Activated CD4-positive, alpha-beta T cell treated with anti-CD3 and anti-CD28 coated beads, Interleukin-2, Interleukin-6, amounts not matched to agents 100 ng/mL and 50 ng/mL, durations not matched to agents 16 hours and 8 hours (primary cell): ENCODE measurements around the gene SIPA1.
A peak's percentile ranks its signal among the peaks of the same experiment; 100 is the strongest.
"Not testable (repeated sequence)": the region's sequence is repeated elsewhere in the genome, so short reads cannot be mapped to it uniquely, and the experiment has no call there.

Experiments used
- DNase-seq: peaks from one replicate; pipeline ENCODE4 v3.0.0-alpha.2; 2020

The SIPA1 gene

DNA sequence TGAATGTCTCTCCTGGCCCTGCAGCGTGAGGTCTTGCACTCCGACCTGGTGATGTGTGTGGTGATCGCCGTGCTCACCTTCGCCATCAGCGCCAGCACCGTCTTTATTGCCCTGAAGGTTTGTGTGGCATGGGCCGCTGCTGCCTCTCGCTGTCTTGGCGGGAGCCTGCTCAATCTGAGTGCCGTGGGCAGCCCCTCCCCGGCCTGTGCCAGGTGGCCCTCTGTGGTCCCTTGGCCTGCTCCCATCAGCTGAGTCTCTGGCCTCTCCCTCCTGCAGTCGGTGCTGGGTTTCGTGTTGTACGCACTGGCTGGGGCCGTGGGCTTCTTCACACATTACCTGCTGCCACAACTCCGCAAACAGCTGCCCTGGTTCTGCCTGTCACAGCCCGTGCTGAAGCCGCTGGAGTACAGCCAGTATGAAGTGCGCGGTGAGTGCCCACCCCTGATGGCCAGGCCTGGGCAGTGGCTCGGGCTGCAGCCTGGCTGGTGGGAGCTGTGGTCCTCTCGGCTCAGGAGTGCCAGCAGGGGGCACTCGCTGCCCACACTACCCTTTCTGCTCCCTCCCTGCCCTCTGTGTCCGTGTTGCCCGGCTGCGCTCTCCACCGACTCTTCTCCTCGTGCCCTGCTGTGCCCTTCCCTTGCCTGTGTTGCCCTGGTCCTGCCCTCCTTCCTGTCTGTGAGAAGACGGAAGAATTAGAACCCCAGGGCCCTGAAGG is 12.1 kb upstream of the SIPA1 start:
- peak; percentile 46 for DNase-seq

- DNase-seq, result no peak
Observed at GRCh38 chr11:65627202-65627601, 10.7 kb upstream of the SIPA1 start.

- no peak for DNase-seq
Observed at GRCh38 chr11:65629579-65629978, 8.3 kb upstream of the SIPA1 start.

GRCh38 chr11:65630215-65630614 is 7.7 kb upstream of the SIPA1 start:
- DNase-seq, result no peak

DNA sequence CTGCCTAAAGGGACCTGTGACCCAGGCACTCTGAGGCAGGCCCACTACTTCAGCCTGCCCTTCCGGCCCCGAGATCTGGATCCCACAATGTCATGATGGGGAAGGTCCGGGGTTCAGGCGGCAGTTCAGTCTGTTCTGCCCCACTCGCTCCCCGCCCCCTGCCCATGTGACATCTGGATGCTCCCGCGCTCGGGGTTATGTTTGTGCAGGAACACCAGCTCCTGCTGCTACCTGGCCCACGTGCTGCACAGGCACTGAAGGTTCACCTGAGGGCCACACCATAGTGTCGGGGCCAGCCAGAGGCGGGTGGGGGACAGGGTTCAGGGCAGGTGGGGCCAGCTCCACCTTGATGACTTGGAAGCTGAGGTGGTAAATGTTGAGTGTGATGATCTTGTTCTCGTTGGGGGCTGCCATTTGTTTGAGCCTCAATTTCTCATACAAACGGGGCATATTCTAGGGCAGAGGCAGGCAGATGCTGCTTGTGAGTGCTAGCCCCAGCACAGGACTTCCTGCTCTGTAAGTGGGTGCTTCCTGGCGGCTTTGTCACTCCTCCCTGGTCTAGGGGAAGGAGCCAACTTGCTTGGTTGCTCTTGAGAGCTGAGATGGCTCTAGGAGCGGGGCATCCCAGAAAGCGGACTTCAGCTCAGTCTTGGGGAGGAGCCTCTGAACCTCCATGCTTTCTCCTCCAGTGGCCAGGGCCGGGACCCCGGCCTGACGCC is 4.4 kb upstream of the SIPA1 start:
- DNase-seq, result no peak

GRCh38 chr11:65634109-65634436 is 3.8 kb upstream of the SIPA1 start:
- DNase-seq, result no peak

- DNase-seq, result no peak
Observed at GRCh38 chr11:65634440-65634839, 3.5 kb upstream of the SIPA1 start.

DNA sequence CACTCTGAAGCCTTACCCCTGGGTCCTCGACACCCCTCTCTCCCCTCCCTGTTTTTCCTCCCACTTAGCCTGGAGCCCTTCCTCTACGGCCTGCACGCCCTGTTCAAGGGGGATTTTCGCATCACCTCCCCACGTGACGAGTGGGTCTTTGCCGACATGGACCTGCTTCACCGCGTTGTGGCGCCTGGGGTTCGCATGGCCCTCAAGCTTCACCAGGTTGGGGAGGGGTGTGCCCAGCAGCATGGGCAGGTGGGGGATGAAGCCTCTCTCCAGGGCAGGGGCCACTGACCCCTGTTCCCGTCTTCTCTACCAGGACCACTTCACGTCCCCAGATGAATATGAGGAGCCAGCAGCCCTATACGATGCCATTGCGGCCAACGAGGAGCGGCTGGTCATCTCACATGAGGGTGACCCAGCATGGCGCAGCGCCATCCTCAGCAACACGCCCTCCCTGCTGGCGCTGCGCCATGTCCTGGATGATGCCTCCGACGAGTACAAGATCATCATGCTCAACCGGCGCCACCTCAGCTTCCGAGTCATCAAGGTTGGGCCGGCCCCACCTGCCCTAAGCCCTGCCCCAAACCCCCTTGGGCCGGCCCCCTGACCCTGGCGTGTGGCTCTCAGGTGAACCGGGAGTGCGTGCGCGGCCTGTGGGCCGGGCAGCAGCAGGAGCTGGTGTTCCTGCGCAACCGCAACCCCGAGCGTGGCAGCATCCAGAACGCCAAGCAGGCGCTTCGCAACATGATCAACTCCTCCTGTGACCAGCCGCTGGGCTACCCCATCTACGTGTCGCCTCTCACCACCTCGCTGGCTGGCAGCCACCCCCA is 2.8 kb upstream of the SIPA1 start:
- DNase-seq, result no peak

DNA sequence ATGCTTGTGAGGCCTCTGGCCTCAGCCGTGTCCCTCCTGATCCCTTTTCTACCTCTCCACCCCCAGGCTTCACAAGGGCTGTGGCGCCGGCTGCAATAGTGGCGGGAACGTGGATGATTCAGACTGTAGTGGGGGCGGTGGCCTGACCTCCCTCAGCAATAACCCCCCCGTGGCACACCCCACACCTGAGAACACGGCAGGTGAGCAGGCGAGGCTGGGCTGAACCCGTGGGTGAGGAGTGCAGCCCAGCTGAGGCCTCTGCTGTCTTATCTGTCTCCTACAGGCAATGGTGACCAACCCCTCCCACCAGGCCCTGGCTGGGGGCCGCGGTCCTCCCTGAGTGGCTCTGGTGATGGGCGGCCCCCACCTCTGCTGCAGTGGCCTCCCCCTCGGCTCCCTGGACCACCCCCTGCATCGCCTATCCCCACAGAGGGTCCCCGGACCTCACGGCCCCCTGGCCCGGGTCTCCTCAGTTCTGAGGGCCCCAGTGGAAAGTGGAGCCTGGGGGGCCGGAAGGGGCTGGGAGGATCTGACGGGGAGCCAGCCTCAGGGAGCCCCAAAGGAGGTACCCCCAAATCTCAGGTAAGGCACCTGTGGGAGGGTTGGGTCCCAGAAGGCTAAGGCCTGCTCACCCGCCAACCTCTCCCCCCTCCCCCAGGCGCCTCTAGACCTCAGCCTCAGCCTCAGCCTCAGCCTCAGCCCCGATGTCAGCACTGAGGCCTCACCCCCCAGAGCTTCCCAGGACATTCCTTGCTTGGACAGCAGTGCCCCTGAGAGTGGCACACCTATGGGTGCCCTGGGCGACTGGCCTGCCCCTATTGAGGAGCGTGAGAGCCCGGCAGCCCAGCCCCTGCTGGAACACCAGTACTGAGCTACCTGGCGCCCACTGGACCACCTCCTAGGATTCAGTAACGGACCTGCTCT is 1.5 kb upstream of the SIPA1 start:
- DNase-seq, result no peak

DNA sequence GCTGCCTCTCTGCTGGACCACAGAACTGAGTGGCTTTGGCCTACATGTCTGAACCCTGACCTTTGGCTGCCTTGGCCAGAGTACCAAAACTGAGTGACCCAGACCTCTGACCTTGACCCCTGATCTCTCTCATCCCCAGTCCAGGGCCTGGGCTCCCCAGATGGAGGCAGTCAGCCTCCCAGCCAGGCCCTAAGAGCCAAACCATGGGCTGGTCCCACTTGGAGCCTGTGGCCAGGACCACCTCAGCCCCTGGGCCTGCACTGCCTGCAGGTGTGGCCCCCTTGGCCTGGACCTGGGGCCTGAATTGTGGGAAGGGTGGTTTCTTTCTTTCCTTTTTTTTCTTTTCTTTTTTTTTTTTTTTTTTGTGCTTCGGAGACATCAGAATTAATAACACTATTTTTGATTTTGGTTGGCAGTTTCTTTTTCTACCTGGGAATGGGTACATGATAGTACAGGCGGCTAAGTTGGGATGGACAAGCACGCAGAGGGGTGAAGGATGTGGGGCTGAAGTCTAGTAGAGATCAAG is 806 bp upstream of the SIPA1 start:
- DNase-seq, result no peak

DNA sequence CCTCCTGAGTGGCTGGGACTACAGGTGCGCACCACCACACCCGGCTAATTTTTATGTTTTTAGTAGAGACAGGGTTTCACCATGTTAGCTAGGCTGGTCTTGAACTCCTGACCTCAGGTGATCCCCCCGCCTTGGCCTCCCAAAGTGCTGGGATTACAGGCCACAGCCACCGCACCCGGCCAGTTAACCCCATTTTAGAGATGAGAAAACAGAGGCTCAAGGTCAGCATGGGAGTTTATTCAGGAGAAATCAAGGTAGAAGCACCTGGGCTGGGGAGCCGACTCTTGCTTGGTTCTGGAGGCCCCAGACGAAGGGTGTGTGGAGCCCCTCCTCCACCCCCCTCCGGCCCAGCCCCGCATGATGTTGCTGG is 1.3 kb downstream of the SIPA1 start:
- not testable (repeated sequence) for DNase-seq

GRCh38 chr11:65639623-65640482 is 2.0 kb downstream of the SIPA1 start:
- peak; percentile 64 for DNase-seq

GRCh38 chr11:65640483-65641296 is 2.8 kb downstream of the SIPA1 start:
- peak; percentile 55 for DNase-seq

GRCh38 chr11:65641297-65642013 is 3.6 kb downstream of the SIPA1 start:
- DNase-seq, result no peak

GRCh38 chr11:65642014-65642671 is 4.2 kb downstream of the SIPA1 start:
- peak; percentile 20 for DNase-seq

DNA sequence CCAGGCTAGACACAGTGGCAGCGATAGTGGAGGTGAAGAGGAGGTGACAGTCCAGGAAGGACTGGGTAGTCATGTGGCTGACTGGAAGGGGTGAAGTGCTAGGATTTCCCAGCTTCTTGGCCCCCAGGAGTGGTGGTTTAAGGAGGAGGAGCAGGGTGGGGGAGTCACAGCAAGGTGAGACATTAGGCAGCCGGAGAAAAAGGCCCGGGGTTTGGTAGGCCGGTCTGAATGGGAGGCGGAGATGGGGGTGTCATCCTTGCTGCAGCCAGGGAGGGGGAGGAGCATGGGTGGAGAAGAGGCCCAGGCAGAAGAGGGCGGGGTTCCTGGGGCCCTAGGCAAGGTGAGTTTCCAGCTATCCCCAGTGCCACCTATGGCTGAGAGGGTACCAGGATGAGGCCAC is 6.1 kb downstream of the SIPA1 start:
- DNase-seq, result peak; percentile 29

DNA sequence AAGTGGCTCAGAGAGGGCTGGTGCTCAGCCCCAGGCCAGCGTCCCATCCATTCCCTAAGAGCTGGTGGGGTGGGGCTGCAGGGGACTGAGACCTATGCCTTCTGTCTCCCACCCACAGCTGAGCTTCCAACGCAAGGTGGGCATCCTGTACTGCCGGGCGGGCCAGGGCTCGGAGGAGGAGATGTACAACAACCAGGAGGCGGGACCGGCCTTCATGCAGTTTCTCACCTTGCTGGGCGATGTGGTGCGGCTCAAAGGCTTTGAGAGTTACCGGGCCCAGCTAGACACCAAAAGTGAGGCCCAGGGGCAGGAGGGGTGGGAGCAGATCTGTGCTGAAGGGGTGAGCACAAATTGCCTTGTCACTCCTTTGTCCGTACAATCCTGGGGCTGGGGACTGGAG is 6.9 kb downstream of the SIPA1 start:
- DNase-seq, result no peak

DNA sequence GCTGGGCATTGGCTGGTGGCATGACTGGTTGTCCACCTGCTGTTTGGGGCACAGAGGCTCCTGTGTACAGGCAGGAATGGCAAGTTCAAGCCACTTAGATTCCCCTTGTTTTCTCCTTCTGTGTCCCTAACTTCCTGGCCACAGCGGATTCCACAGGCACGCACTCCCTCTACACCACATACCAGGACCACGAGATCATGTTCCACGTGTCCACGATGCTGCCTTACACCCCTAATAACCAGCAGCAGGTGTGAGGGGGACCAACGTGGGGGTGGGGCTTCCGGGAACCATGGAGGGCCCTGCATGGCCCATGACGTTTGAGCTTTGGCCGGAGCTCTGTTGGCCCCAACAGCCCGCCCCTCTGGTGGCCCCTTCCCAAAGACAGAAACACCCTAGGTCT is 7.8 kb downstream of the SIPA1 start:
- no peak for DNase-seq

DNA sequence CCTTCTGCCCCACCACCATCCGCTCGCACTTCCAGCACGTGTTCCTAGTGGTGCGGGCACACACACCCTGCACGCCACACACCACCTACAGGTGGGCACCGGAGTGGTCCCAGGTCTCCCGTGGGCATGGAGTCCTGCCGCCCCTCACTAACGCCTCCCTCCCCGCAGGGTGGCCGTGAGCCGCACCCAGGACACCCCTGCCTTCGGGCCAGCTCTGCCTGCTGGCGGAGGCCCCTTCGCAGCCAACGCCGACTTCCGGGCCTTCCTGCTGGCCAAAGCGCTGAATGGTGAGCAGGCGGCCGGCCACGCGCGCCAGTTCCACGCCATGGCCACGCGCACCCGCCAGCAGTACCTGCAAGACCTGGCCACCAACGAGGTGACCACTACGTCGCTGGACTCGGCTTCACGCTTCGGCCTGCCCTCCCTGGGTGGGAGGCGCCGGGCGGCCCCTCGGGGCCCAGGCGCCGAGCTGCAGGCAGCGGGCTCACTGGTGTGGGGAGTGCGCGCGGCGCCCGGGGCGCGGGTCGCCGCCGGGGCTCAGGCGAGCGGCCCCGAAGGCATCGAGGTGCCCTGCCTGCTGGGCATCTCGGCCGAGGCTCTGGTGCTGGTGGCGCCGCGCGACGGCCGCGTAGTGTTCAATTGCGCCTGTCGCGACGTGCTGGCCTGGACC is 8.5 kb downstream of the SIPA1 start:
- no peak for DNase-seq
